Thyroid gland (tissue), 4 donors: ENCODE measurements around the gene NRIP1.

Experiments used
- POLR2A ChIP-seq, 2 donors: fragments of 450-650 bp; IDR thresholded peaks; one replicate each; pipeline ENCODE4 v1.6.1; 2017; ENCODE audit warnings: antibody characterized with exemption in 2 of 2, mild to moderate bottlenecking in 2 of 2, moderate library complexity in 1 of 2
- TF ChIP-seq, protein P1 (sequence below), 6 experiments: fragments of 200-600 bp in 3 of 6; fragments of 450-650 bp in 3 of 6; sonication (generic) in 3 of 6; IDR thresholded peaks; one replicate each; pipeline ENCODE4 v1.5.1; 2016 to 2019; ENCODE audit warnings: antibody characterized with exemption in 6 of 6, mild to moderate bottlenecking in 2 of 6, inconsistent platforms in 1 of 6, moderate library complexity in 1 of 6

GRCh38 chr21:15005391-15005790 lies 59.4 kb downstream of the NRIP1 start:
- no peak for TF ChIP-seq POLR2A (IDR thresholded peaks at IDR 0.05)
- TF ChIP-seq, protein P1, sequence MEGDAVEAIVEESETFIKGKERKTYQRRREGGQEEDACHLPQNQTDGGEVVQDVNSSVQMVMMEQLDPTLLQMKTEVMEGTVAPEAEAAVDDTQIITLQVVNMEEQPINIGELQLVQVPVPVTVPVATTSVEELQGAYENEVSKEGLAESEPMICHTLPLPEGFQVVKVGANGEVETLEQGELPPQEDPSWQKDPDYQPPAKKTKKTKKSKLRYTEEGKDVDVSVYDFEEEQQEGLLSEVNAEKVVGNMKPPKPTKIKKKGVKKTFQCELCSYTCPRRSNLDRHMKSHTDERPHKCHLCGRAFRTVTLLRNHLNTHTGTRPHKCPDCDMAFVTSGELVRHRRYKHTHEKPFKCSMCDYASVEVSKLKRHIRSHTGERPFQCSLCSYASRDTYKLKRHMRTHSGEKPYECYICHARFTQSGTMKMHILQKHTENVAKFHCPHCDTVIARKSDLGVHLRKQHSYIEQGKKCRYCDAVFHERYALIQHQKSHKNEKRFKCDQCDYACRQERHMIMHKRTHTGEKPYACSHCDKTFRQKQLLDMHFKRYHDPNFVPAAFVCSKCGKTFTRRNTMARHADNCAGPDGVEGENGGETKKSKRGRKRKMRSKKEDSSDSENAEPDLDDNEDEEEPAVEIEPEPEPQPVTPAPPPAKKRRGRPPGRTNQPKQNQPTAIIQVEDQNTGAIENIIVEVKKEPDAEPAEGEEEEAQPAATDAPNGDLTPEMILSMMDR (IDR thresholded peaks at IDR 0.05): no peak
